ENCODE data around the gene KCNN4. TPM values are rescaled to one million over a fixed set of nuclear protein-coding genes. Genes with fewer than 3 reads are reported as not detected.

The KCNN4 gene
- total RNA-seq, 1 experiment from 2014 or later: 45.9 TPM

DNA sequence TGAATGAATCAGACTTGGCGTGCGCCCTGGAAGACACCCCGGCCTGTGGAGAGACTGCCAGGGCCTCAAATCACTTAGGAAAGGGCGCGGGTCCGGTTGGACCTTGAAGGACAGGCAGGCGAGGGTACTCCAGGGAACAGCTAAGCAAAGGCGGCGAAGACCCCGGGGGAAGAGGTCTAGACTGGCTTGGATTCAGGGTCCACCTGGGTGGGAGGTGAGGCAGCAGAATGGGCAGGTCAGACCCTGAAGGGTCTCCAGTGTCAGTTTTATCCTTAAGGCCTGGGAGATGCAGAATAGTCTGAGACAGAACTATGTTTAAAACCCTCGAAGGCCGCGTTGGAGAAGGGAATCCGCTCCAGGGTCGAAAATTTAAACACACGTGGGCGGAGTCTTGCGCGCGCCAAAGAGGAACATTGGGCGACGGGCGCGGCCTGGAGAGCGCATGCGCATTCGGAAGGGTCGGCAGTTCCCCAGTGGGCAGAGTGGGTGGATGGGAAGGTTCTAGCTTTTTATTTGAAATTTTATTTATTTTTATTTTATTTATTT, 25.4 kb downstream of the KCNN4 start:
- DNase-seq (ENCODE audit: unreplicated experiment): peak; percentile 81
- H3K27me3 Mint-ChIP-seq (ENCODE audit: insufficient read depth, unreplicated experiment): no peaks in the 10 kb centered on the region
- intact Hi-C loops (cut with micrococcal nuclease): no loop called here
- peak overlapping the region; percentile 98 for H3K27ac Mint-ChIP-seq (ENCODE audit: low read depth, unreplicated experiment)
- H3K4me3 Mint-ChIP-seq (ENCODE audit: unreplicated experiment): peak overlapping the region; percentile 93
- peaks cover 28% of the 10 kb centered on the region for H3K36me3 Mint-ChIP-seq (ENCODE audit: insufficient read depth, unreplicated experiment)
- ChIA-PET CTCF (interaction anchor here (0.8 to 4.3 kb wide), 7 partner anchors 8 to 54 kb away, joined by 3 to 32 read pairs (median 4); partner anchors contain the start of gene KCNN4), POLR2A (interaction anchor here (0.6 to 20.1 kb wide), 17 partner anchors 9 to 225 kb away, joined by 3 to 409 read pairs (median 5); partner anchors contain the start of genes IRGQ, KCNN4, PLAUR and ZNF576)
- BruUV-seq (replicated peaks): TSS peak; percentile 75
- peaks cover 64% of the 10 kb centered on the region for H3K4me1 Mint-ChIP-seq (ENCODE audit: insufficient read depth, unreplicated experiment)
- no peaks in the 10 kb centered on the region for H3K9me3 Mint-ChIP-seq (ENCODE audit: unreplicated experiment)
- TF ChIP-seq, protein P1, sequence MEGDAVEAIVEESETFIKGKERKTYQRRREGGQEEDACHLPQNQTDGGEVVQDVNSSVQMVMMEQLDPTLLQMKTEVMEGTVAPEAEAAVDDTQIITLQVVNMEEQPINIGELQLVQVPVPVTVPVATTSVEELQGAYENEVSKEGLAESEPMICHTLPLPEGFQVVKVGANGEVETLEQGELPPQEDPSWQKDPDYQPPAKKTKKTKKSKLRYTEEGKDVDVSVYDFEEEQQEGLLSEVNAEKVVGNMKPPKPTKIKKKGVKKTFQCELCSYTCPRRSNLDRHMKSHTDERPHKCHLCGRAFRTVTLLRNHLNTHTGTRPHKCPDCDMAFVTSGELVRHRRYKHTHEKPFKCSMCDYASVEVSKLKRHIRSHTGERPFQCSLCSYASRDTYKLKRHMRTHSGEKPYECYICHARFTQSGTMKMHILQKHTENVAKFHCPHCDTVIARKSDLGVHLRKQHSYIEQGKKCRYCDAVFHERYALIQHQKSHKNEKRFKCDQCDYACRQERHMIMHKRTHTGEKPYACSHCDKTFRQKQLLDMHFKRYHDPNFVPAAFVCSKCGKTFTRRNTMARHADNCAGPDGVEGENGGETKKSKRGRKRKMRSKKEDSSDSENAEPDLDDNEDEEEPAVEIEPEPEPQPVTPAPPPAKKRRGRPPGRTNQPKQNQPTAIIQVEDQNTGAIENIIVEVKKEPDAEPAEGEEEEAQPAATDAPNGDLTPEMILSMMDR (IDR thresholded peaks at IDR 0.05; ENCODE audit: unreplicated experiment): no peak

DNA sequence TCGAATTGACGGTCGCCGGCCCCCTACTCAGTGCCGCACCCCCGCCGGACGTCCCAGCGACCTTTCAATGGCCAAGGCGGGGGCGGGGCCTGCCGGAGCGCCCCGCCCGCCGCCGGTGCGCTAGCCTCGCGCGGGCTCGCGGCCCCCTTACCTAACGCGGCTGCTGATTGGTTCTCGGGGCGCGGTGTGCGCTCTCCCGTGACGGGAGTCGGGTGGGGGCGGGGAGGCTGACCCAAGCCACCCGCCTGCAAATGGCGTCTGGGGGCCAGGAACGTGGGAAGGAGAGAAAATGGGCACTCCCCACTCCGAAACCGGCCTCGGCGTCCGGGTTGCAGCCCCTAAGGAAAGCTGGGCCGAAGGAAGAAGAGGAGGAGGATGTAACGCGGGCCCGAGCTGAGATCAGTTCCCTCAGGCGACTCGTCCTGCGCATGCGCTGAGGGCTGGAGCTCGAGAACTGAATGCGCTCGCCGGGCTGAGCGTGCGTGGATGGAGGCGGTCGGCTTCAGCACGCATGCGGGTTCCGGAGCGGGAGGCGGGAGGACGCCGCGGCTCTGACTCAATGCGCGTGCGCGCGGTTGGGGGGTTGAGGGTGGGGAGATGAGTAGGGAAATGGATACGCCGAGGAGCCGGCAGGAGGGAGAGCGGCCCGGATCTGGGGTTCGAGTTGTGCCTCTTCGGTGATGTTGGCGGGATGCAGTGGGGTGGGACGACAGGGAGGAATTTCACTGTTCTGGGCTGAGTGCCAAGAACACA, 26.1 kb downstream of the KCNN4 start, which contains the start of gene SMG9:
Gene SMG9 (minus strand): TSS at position 460 of the 753 bp plus-strand sequence. CDS start 4,221 bp downstream, outside the sequence.
- intact Hi-C loops (cut with micrococcal nuclease): loop anchor here (1.0 kb wide), 1 partner anchor 26 kb away; the partner anchor contains the start of gene KCNN4
- peak; percentile 98 for DNase-seq (ENCODE audit: unreplicated experiment)
- H3K36me3 Mint-ChIP-seq (ENCODE audit: insufficient read depth, unreplicated experiment): peaks cover 34% of the 10 kb centered on the region
- CTCF ChIA-PET: interaction anchor here (1.1 to 4.3 kb wide), 5 partner anchors 8 to 86 kb away, joined by 3 to 32 read pairs (median 3); partner anchors contain the start of gene KCNN4
- peak within 1 kb of the TSS; percentile 98 for H3K27ac Mint-ChIP-seq (ENCODE audit: low read depth, unreplicated experiment)
- H3K9me3 Mint-ChIP-seq (ENCODE audit: unreplicated experiment): no peaks in the 10 kb centered on the region
- H3K4me3 Mint-ChIP-seq (ENCODE audit: unreplicated experiment): peak within 1 kb of the TSS; percentile 93
- no TSS peak for BruUV-seq (replicated peaks)
- POLR2A ChIA-PET: interaction anchor here (0.6 to 20.1 kb wide), 18 partner anchors 9 to 224 kb away, joined by 3 to 409 read pairs (median 4); partner anchors contain the start of genes IRGQ, KCNN4, PLAUR and ZNF576
- TF ChIP-seq, protein P1 (IDR thresholded peaks at IDR 0.05; ENCODE audit: unreplicated experiment): no peak
- H3K27me3 Mint-ChIP-seq (ENCODE audit: insufficient read depth, unreplicated experiment): no peaks in the 10 kb centered on the region
- H3K4me1 Mint-ChIP-seq (ENCODE audit: insufficient read depth, unreplicated experiment): peaks cover 68% of the 10 kb centered on the region

DNA sequence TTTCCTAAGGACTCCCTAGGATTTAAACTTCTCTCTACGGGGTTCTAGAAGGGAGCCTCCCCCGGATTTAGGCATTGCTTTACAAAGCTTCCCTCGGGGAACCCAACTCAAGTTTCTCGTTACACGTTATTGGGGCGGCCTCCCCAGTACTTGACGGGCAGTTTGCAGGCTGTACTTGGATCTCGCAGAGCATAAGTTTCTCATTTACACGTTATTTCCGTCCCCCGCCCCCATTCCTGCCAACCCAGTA, 26.6 kb downstream of the KCNN4 start:
- ChIA-PET POLR2A (interaction anchor here (0.9 to 20.1 kb wide), 11 partner anchors 9 to 219 kb away, joined by 3 to 409 read pairs (median 6); partner anchors contain the start of genes IRGQ, KCNN4, PLAUR and ZNF576), CTCF (interaction anchor here (1.1 to 4.3 kb wide), 4 partner anchors 15 to 85 kb away, joined by 3 to 32 read pairs (median 3); partner anchors contain the start of gene KCNN4)
- H3K27ac Mint-ChIP-seq (ENCODE audit: low read depth, unreplicated experiment): peak overlapping the region; percentile 98
- no peaks in the 10 kb centered on the region for H3K27me3 Mint-ChIP-seq (ENCODE audit: insufficient read depth, unreplicated experiment)
- H3K4me3 Mint-ChIP-seq (ENCODE audit: unreplicated experiment): peak overlapping the region; percentile 93
- peaks cover 65% of the 10 kb centered on the region for H3K4me1 Mint-ChIP-seq (ENCODE audit: insufficient read depth, unreplicated experiment)
- intact Hi-C loops (cut with micrococcal nuclease): loop anchor here (1.0 kb wide), 1 partner anchor 26 kb away; the partner anchor contains the start of gene KCNN4
- TF ChIP-seq, protein P1 (IDR thresholded peaks at IDR 0.05; ENCODE audit: unreplicated experiment): no peak
- no peak for DNase-seq (ENCODE audit: unreplicated experiment)
- no TSS peak for BruUV-seq (replicated peaks)
- no peaks in the 10 kb centered on the region for H3K9me3 Mint-ChIP-seq (ENCODE audit: unreplicated experiment)
- H3K36me3 Mint-ChIP-seq (ENCODE audit: insufficient read depth, unreplicated experiment): peaks cover 38% of the 10 kb centered on the region
